ENCODE data around the gene RAB17.

RAB17 gene

GRCh38 chr2:237631007-237631785 lies 40.7 kb upstream of the RAB17 start:
- H3K9me3 ChIP-seq (ENCODE audit: insufficient read depth, low read length): no peaks in the 10 kb centered on the region
- no peak overlapping the region for H3K9ac ChIP-seq (ENCODE audit: low read length)
- H3K27me3 ChIP-seq (ENCODE audit: low read depth, low read length): peaks cover 10% of the 10 kb centered on the region
- TF ChIP-seq, protein P1, sequence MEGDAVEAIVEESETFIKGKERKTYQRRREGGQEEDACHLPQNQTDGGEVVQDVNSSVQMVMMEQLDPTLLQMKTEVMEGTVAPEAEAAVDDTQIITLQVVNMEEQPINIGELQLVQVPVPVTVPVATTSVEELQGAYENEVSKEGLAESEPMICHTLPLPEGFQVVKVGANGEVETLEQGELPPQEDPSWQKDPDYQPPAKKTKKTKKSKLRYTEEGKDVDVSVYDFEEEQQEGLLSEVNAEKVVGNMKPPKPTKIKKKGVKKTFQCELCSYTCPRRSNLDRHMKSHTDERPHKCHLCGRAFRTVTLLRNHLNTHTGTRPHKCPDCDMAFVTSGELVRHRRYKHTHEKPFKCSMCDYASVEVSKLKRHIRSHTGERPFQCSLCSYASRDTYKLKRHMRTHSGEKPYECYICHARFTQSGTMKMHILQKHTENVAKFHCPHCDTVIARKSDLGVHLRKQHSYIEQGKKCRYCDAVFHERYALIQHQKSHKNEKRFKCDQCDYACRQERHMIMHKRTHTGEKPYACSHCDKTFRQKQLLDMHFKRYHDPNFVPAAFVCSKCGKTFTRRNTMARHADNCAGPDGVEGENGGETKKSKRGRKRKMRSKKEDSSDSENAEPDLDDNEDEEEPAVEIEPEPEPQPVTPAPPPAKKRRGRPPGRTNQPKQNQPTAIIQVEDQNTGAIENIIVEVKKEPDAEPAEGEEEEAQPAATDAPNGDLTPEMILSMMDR (IDR thresholded peaks at IDR 0.05; ENCODE audit: low read depth, low read length): no peak
- no peak for TF ChIP-seq EZH2phosphoT487 (IDR thresholded peaks at IDR 0.05; ENCODE audit: low read depth)
- H2AFZ ChIP-seq (ENCODE audit: low read depth, low read length): no peak overlapping the region
- H3K27ac ChIP-seq (ENCODE audit: low read length): no peak overlapping the region
- H3K4me1 ChIP-seq (ENCODE audit: low read length): no peaks in the 10 kb centered on the region
- H3K79me2 ChIP-seq (ENCODE audit: low read length): no peaks in the 10 kb centered on the region
- H3K4me3 ChIP-seq (ENCODE audit: low read length): no peak overlapping the region
- H4K20me1 ChIP-seq (ENCODE audit: insufficient read depth, low read length): no peaks in the 10 kb centered on the region
- no peak overlapping the region for H3K4me2 ChIP-seq (ENCODE audit: low read length)
- no peaks in the 10 kb centered on the region for H3K36me3 ChIP-seq (replicated peaks; ENCODE audit: low read depth, low read length)

DNA sequence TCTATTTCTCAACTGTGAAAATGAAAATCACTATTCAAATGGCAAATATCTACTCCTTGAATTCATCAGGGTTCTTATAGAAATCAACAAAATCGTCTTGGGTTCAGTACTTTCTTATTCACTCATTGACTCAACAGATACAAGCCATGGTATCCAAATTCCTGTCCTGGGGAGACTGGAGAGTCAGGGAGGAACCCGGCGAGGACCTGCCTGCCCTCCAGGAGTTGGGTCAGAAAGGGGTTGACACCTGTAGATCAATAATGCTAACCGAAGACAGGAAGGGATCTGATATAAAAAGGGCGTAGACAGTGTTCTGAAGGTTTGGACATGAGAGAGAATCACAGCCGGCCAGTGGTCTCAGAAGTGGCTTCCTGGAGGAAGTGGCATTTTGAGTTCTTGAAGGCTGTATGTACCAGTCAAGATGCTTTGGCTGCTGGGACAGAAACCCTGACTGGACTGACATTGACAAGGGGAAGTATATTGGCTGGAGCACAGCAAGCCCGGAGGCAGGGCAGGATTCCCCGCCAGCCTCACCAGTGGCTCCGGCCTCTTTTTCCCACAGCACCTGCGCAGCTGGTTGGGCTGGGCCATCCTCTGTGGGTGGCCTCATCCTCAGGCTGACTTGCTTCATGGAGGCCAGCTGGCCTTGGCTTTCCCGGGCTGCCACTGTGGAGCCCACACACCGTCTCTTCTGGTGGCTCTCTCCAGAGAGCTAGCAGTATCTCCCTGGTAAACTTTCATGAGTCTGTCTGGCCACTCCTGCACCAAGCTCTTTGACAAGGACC lies 39.9 kb upstream of the RAB17 start:
- Histone ChIP-seq H3K4me2 (ENCODE audit: low read length) (no peak overlapping the region), H3K27me3 (ENCODE audit: low read depth, low read length) (peaks cover 10% of the 10 kb centered on the region), H3K4me3 (ENCODE audit: low read length) (no peak overlapping the region), H3K27ac (ENCODE audit: low read length) (no peak overlapping the region), H3K9me3 (ENCODE audit: insufficient read depth, low read length) (no peaks in the 10 kb centered on the region), H3K4me1 (ENCODE audit: low read length) (no peaks in the 10 kb centered on the region), H3K9ac (ENCODE audit: low read length) (no peak overlapping the region), H3K36me3 (replicated peaks; ENCODE audit: low read depth, low read length) (no peaks in the 10 kb centered on the region), H3K79me2 (ENCODE audit: low read length) (no peaks in the 10 kb centered on the region), H2AFZ (ENCODE audit: low read depth, low read length) (no peak overlapping the region), H4K20me1 (ENCODE audit: insufficient read depth, low read length) (no peaks in the 10 kb centered on the region)
- TF ChIP-seq, protein P1 (IDR thresholded peaks at IDR 0.05; ENCODE audit: low read depth, low read length): no peak
- no peak for TF ChIP-seq EZH2phosphoT487 (IDR thresholded peaks at IDR 0.05; ENCODE audit: low read depth)

- Histone ChIP-seq H2AFZ (ENCODE audit: low read depth, low read length) (no peak overlapping the region), H3K27ac (ENCODE audit: low read length) (no peak overlapping the region), H3K9ac (ENCODE audit: low read length) (no peak overlapping the region), H4K20me1 (ENCODE audit: insufficient read depth, low read length) (no peaks in the 10 kb centered on the region), H3K79me2 (ENCODE audit: low read length) (no peaks in the 10 kb centered on the region), H3K4me1 (ENCODE audit: low read length) (no peaks in the 10 kb centered on the region), H3K4me2 (ENCODE audit: low read length) (no peak overlapping the region), H3K27me3 (ENCODE audit: low read depth, low read length) (peaks cover 7% of the 10 kb centered on the region), H3K9me3 (ENCODE audit: insufficient read depth, low read length) (no peaks in the 10 kb centered on the region), H3K36me3 (replicated peaks; ENCODE audit: low read depth, low read length) (no peaks in the 10 kb centered on the region), H3K4me3 (ENCODE audit: low read length) (no peak overlapping the region)
- TF ChIP-seq, protein P1 (IDR thresholded peaks at IDR 0.05; ENCODE audit: low read depth, low read length): no peak
- TF ChIP-seq EZH2phosphoT487 (IDR thresholded peaks at IDR 0.05; ENCODE audit: low read depth): no peak
These were observed 39.2 kb upstream of the RAB17 start for GRCh38 chr2:237629739-237630138.

DNA sequence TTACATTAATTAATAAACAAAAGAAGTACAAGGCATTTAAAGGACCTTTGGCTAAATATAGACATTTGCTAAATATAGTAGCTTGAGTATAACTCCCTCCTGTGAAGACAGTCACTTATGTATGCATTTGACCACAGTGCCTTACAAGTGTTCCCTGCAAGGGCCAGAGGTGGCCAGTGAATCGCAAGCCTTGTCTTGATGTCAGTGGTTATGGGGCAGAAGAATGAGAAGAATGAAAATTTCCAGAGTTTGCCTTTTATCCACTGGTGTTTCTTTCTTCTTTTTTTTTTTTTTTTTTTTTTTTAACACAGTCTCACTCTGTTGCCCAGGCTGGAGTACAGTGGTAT lies 38.6 kb upstream of the RAB17 start:
- H3K9ac ChIP-seq (ENCODE audit: low read length): no peak overlapping the region
- no peak overlapping the region for H3K4me3 ChIP-seq (ENCODE audit: low read length)
- H3K4me2 ChIP-seq (ENCODE audit: low read length): no peak overlapping the region
- no peaks in the 10 kb centered on the region for H3K4me1 ChIP-seq (ENCODE audit: low read length)
- H4K20me1 ChIP-seq (ENCODE audit: insufficient read depth, low read length): no peaks in the 10 kb centered on the region
- no peaks in the 10 kb centered on the region for H3K9me3 ChIP-seq (ENCODE audit: insufficient read depth, low read length)
- no peak for TF ChIP-seq EZH2phosphoT487 (IDR thresholded peaks at IDR 0.05; ENCODE audit: low read depth)
- TF ChIP-seq, protein P1 (IDR thresholded peaks at IDR 0.05; ENCODE audit: low read depth, low read length): no peak
- no peaks in the 10 kb centered on the region for H3K36me3 ChIP-seq (replicated peaks; ENCODE audit: low read depth, low read length)
- H2AFZ ChIP-seq (ENCODE audit: low read depth, low read length): no peak overlapping the region
- H3K27ac ChIP-seq (ENCODE audit: low read length): no peak overlapping the region
- no peaks in the 10 kb centered on the region for H3K79me2 ChIP-seq (ENCODE audit: low read length)
- peaks cover 2% of the 10 kb centered on the region; the same call in 1 of the 2 replicates for H3K27me3 ChIP-seq (ENCODE audit: low read depth, low read length)

All from OCI-LY3 (cell line).